ENCODE measurements around the gene NHSL1. TPM values are rescaled to one million over a fixed set of nuclear protein-coding genes. Genes with fewer than 3 reads are reported as not detected.

Gene NHSL1
- total RNA-seq, 1 donor from 2014 or later: 69.6 TPM

- no peak for DNase-seq
Observed at GRCh38 chr6:138522611-138523010, 23.3 kb upstream of the NHSL1 start.

- DNase-seq: no peak
Observed at GRCh38 chr6:138521790-138522189, 22.5 kb upstream of the NHSL1 start.

DNA sequence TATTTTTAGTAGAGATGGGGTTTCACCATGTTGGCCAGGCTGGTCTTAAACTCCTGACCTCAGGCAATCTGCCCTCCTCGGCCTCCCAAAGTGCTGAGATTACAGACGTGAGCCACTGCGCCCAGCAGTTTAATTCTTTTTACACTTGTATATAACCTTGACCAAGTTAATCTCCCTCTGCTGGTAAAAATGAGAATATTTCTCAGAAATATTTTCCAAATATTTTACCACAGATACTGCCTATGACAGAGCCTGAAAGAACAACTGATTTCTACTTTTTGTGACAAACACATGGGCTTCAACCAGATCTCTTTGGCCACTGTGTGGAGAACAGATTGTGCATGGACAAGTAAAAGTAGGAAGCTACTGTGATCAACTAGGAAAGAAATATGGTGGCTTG is 21.2 kb upstream of the NHSL1 start:
- no peak for DNase-seq

- DNase-seq: no peak
Observed at GRCh38 chr6:138518054-138518453, 18.8 kb upstream of the NHSL1 start.

GRCh38 chr6:138517635-138518034 is 18.3 kb upstream of the NHSL1 start:
- no peak for DNase-seq

GRCh38 chr6:138515657-138516248 is 16.5 kb upstream of the NHSL1 start:
- no peak for DNase-seq

DNA sequence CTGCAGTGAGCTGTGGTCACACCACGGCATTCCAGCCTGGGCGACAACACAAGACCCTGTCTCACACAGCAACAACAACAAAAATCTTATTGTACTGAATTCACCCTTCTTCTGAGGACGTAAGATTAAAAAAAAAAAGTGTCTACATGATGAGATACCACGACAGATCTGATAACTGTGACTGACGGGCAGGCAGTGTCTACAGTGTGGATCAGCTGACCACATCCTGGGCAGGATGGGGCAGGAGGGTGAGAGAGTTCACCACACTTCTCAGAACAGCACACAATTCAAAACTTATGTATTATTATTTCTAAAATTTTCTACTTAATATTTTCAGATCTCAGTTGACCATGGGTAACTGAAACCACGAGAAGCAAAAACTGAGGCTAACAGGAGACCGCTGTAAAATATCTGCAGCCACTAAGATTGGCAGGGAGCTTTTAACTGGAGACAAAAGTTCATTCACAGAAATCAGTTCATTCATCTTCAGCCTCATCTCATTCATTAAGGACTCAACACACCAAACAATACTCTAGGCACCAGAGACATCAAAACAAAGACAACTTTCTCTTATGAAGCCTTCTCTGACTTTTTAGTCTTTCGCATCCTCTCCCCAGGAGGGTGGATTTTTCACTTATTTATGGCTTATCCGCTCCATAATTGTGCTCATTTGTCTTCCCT is 15.7 kb upstream of the NHSL1 start:
- DNase-seq: no peak

- DNase-seq: no peak
Observed at GRCh38 chr6:138512609-138513008, 13.3 kb upstream of the NHSL1 start.

DNA sequence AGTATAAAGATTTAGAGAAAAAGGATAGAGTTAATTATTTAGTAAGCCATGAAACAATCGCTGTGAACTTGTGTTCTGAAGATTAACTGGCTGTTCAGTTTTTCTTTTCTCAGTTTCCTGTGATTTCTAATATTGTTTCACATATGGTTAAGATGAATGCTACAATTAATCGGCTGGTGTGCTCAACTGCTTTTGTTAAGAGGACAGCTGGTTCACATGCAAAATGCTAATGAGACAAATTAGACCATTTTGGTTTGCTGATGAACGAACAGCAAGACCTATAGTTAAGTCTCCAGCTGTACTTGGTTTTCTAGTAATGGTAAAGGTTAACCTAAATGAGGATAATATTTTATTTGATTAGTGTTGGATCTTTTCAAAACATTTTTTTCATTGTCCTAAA is 10.8 kb upstream of the NHSL1 start:
- DNase-seq: no peak

DNA sequence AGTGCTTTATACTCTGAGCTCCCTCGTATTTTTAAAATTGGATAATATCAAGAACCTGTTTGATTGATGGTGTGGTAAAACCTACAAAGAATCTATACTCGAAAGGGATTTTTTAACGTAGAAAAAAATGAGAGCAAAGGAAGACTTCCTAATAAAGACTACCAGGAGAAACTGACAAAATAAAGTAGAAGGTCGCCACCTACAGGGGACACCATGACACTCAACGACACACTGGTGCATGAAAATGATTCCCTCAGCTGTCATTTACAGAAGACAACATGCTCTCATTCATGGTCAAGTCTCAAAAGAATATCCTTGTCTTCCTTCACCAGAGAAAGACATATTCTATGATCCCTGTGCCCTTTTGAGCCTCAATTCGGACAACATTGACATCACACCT is 10.1 kb upstream of the NHSL1 start:
- no peak for DNase-seq

DNA sequence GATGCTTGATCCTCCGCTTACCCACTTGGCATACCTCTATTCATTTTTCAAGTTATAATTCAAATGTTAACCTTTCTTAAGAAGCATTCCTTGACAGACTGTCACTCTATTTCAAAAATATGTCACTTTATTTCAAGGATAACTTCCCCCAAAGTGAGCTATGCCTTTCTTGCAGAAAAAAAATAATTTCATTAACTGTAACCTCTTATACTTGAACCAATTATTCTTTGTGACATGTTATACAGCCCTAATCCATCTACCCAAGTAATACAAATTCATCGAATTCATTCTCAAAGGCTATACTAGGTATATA is 9.3 kb upstream of the NHSL1 start:
- DNase-seq: no peak

GRCh38 chr6:138507977-138508675 is 8.8 kb upstream of the NHSL1 start:
- DNase-seq: no peak

GRCh38 chr6:138504764-138505689 is 5.7 kb upstream of the NHSL1 start:
- no peak for DNase-seq

DNA sequence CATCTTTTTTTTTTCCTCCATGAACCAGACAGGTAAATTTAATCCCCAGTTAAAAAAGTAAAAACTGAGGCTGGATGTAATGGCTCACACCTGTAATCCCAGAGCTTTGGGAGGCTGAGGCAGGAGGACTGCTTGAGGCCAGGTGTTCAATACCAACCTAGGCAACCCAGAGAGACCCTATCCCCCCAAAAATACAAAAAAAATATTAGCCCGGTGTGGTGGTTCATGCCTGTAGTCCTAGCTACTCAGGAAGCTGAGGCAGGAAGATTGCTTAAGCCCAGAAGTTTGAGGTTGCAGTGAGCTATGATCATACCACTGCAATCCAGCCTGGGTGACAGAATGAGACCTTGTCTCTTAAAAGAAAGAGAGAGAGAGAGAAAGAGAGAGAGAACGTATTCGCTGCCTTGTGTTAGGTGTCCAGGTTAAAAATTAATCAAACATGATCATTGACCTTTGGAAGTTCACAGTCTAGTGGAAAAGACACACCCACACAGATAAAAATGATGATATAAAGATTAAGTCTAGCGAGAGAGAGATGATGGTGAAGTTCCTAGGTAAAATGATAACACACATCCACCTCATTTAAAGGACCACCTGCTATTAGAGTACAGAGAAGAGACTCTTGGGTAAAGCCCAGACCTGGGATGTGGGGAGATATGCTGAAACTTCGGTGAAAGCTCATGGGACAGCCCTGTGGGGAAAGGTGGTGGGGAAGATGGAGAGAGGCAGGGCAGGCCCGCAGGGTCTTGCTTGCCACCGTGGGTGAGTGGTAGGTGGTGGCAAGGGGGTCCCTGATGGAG is 4.8 kb upstream of the NHSL1 start:
- DNase-seq: no peak

- no peak for DNase-seq
Observed at GRCh38 chr6:138502546-138502945, 3.3 kb upstream of the NHSL1 start.

DNA sequence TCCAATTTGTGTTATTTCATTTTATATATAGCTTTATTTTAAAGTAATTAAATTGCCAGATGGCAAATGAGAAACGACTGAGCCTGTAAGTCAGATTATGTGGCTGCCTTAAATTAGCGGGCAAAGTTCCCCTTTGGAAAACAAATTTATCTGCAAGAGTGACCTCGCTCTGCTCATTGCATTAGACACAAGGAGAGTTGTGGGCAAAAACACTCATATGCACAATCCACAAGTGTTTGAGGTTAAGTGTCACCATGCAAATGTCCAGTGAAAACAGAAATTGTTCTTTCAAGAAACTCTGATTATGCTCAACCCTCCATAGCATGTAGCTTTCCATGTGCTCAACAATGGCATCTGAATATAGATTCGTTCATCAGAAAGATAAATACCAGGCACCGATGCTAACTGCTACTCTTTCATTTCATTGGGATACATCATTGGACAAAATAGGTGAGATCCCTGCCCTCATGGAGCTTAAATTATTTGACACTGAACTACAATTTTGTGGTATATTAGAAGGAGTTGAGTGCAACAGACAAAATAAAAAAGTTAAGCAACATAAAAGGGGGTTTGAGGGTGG is 1.7 kb upstream of the NHSL1 start:
- DNase-seq: no peak

- no peak for DNase-seq
Observed at GRCh38 chr6:138500045-138500665, 861 bp upstream of the NHSL1 start.

DNA sequence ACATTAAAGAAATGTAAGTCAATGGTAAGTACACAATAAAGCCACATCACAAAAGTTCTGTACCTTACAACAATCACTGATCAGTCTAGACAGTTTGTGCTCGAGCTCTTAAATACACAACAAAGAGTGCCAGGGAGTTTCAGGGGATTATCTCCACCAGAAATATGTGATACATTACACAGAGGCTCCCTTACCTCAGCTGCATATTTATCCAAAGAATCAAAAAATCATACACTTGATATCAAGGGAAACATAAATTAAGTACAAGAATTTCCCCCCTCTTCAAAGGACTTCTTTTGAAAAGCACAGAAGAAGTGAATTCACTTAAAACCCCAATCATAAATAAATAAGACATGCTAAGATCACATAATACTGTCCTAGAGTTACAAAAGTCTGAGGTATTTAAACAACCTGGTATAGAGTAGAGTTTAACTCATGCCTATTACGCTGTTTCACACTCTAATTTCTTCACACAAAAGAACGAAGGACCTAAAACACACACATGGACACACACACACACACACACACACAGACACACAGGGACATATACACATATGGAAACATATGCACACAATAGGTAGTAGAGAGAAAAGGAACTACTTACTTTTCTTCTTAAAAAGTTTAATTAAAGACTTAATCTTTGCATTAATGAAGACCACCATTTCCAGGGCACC is 528 bp downstream of the NHSL1 start:
- DNase-seq: no peak

DNA sequence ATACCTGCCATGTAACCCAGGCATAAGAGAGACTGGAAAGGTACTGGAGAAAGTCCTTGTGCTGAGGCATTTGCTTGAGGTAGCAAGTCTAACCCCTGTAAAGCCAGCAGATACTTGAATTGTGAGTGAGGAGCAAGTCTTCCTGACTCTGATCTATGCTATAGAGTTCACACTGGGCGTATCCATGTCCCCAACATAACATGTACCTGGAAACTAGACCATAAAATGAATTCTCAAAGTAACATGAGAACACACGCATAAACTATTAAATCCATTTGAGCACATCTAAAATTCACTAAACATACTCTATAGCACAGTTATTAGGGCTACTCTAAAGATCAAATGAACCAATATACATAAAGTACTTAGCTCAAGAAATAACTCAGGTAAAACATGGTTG is 2.0 kb downstream of the NHSL1 start:
- no peak for DNase-seq

- DNase-seq: no peak
Observed at GRCh38 chr6:138494312-138494711, 5.0 kb downstream of the NHSL1 start.

DNA sequence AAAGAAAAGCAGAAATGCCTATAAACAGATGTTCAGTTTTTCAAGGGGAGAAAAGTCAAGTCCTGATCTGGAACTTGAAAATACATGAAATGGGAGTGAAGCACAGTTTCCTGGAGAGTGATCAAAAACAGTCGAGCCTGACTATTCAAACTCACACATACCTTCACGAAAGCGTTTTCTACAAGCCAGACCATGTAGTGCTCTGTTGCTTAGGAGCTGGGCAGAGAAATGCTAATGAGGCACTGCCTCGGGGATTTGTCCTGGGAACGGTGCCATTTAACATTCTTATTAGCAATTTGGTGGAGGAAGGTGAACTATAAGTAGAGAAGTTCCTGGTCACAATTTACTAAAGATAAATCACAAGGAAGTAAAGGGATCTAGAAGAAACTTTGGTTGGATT is 5.9 kb downstream of the NHSL1 start:
- no peak for DNase-seq
